ENCODE data around the gene ERBB4. TPM values are rescaled to one million over a fixed set of nuclear protein-coding genes. Genes with fewer than 3 reads are reported as not detected.

ERBB4 gene
- polyA plus RNA-seq, 1 of the 3 experiments (the other 2 are of a cell fraction) = 0.05 TPM

- CTCF ChIA-PET = no interaction called here
These were observed 738.6 kb downstream of the ERBB4 start for GRCh38 chr2:211800001-211800400.

More at GRCh38 chr2:211800001-211800400, 738.6 kb downstream of the ERBB4 start:
- DNase-seq = no peak
- Histone ChIP-seq H3K9ac (no peak overlapping the region), H4K20me1 (ENCODE audit: insufficient read depth) (no peaks in the 10 kb centered on the region), H3K79me2 (ENCODE audit: insufficient read depth) (no peaks in the 10 kb centered on the region), H3K9me3 (no peaks in the 10 kb centered on the region), H3K27me3 (ENCODE audit: insufficient read depth) (no peaks in the 10 kb centered on the region), H2AFZ (ENCODE audit: low read depth) (no peak overlapping the region), H3K4me3 (ENCODE audit: low read depth in 2 of 2, low read length in 1 of 2) (no peak overlapping the region), H3K4me1 (ENCODE audit: control insufficient read depth in 1 of 2, insufficient read depth in 2 of 2, low read depth in 1 of 2, low read length in 1 of 2) (no peaks in the 10 kb centered on the region), H3F3A (replicated peaks; ENCODE audit: insufficient read depth) (no peaks in the 10 kb centered on the region), H3K27ac (ENCODE audit: low read depth in 2 of 2, low read length in 1 of 2) (no peak overlapping the region), H3K4me2 (no peak overlapping the region), H3K36me3 (replicated peaks in 1 of 2; ENCODE audit: control insufficient read depth in 1 of 2, insufficient read depth in 2 of 2, low read length in 1 of 2) (no peaks in the 10 kb centered on the region), H3K9me2 (no peaks in the 10 kb centered on the region; the same call in 1 of the 2 replicates)
- no peak for TF ChIP-seq SMC3 (IDR thresholded peaks at IDR 0.05; ENCODE audit: low read depth, low read length)
- no peak for TF ChIP-seq NRF1 (IDR thresholded peaks at IDR 0.05; ENCODE audit: low read depth, low read length)
- no peak for TF ChIP-seq ZBTB33 (IDR thresholded peaks at IDR 0.05; ENCODE audit: borderline replicate concordance, low read depth)
- TF ChIP-seq IRF3 (IDR thresholded peaks at IDR 0.05; ENCODE audit: low read depth, low read length) = no peak
- TF ChIP-seq GATA2 (CRISPR knock-in tag; IDR thresholded peaks at IDR 0.05) = no peak
- TF ChIP-seq JUND (IDR thresholded peaks at IDR 0.05) = no peak
- TF ChIP-seq USF2 (IDR thresholded peaks at IDR 0.05; ENCODE audit: borderline replicate concordance, low read depth, low read length) = no peak
- TF ChIP-seq RFX5 (IDR thresholded peaks at IDR 0.05; ENCODE audit: low read length) = no peak
- no peak for TF ChIP-seq TAF1 (IDR thresholded peaks at IDR 0.05; ENCODE audit: borderline replicate concordance, low read depth, low read length)
- TF ChIP-seq RAD21 (IDR thresholded peaks at IDR 0.05; ENCODE audit: low read length) = no peak
- no peak for TF ChIP-seq ELF1 (IDR thresholded peaks at IDR 0.05)
- no peak for TF ChIP-seq USF1 (IDR thresholded peaks at IDR 0.05; ENCODE audit: borderline replicate concordance, low read depth)
- TF ChIP-seq POLR2AphosphoS5 (IDR thresholded peaks at IDR 0.05; ENCODE audit: low read depth, low read length) = no peak
- 40% methylated on average over 1 of the region's 1 CpG for WGBS (ENCODE audit: low lambda C conversion rate)
- POLR2A ChIA-PET = no interaction called here

Measured in SK-N-SH (cell line).